PFSK-1 (cell line): ENCODE results near the gene MAPT.
A peak's percentile ranks its signal among the peaks of the same experiment; 100 is the strongest.

ENCODE experiments used
- FOXP2 ChIP-seq: optimal IDR thresholded peaks from 2 replicates; pipeline ENCODE3; 2011; ENCODE audit warnings: borderline replicate concordance, control low read depth, inconsistent platforms; ENCODE audit not compliant: insufficient read depth; ENCODE audit errors: extremely low read length, extremely low read depth
- POLR2AphosphoS5 ChIP-seq: IDR thresholded peaks from 2 replicates; pipeline ENCODE4 v1.6.1; 2012; ENCODE audit warnings: low read depth, mild to moderate bottlenecking, control low read depth, low read length, moderate library complexity
- REST ChIP-seq, 2 experiments: IDR thresholded peaks; 2 replicates each; pipeline versions ENCODE4 v1.6.1 to v1.8.0; 2011 to 2012; ENCODE audit warnings: low read depth in 2 of 2, low read length in 2 of 2, control low read depth in 1 of 2, inconsistent platforms in 1 of 2, mild to moderate bottlenecking in 1 of 2, moderate library complexity in 1 of 2; ENCODE audit not compliant: insufficient read depth in 1 of 2
- SIN3A ChIP-seq: IDR thresholded peaks from 2 replicates; pipeline ENCODE4 v1.6.1; 2012; ENCODE audit warnings: mild to moderate bottlenecking, low read length, moderate library complexity, borderline replicate concordance; ENCODE audit not compliant: insufficient read depth
- TAF1 ChIP-seq: IDR thresholded peaks from 2 replicates; pipeline ENCODE4 v1.6.1; 2012; ENCODE audit warnings: low read length, control low read depth, borderline replicate concordance; ENCODE audit not compliant: insufficient read depth

MAPT gene

GRCh38 chr17:45942284-45942683 lies 47.9 kb downstream of the MAPT start:
- TF ChIP-seq REST (IDR thresholded peaks at IDR 0.05; ENCODE audit: insufficient read depth in 1 of 2, low read depth in 2 of 2, low read length in 2 of 2) (no peak), POLR2AphosphoS5 (no peak), FOXP2 (no peak), TAF1 (no peak)

- no peak for TF ChIP-seq POLR2AphosphoS5
- no peak for TF ChIP-seq SIN3A
- no peak for TF ChIP-seq FOXP2
- TF ChIP-seq REST (IDR thresholded peaks at IDR 0.05; ENCODE audit: insufficient read depth in 1 of 2, low read depth in 2 of 2, low read length in 2 of 2), result no peak
- no peak for TF ChIP-seq TAF1
These were observed 52.5 kb downstream of the MAPT start for GRCh38 chr17:45946841-45947256.

GRCh38 chr17:45948498-45948880 lies 54.1 kb downstream of the MAPT start:
- no peak for TF ChIP-seq FOXP2
- no peak for TF ChIP-seq REST (IDR thresholded peaks at IDR 0.05; ENCODE audit: insufficient read depth in 1 of 2, low read depth in 2 of 2, low read length in 2 of 2)
- TF ChIP-seq TAF1, result no peak
- no peak for TF ChIP-seq SIN3A
- TF ChIP-seq POLR2AphosphoS5, result no peak

- TF ChIP-seq SIN3A, result no peak
- TF ChIP-seq FOXP2, result peak; percentile 66
- no peak for TF ChIP-seq POLR2AphosphoS5
- peak in 1 of 2 experiments; percentile 11; a peak in 1 of 4 replicates for TF ChIP-seq REST (IDR thresholded peaks at IDR 0.05; ENCODE audit: insufficient read depth in 1 of 2, low read depth in 2 of 2, low read length in 2 of 2)
- no peak for TF ChIP-seq TAF1
These were observed 54.7 kb downstream of the MAPT start for GRCh38 chr17:45948881-45949624.
